ENCODE results near the gene RAB3GAP2.

The RAB3GAP2 gene

DNA sequence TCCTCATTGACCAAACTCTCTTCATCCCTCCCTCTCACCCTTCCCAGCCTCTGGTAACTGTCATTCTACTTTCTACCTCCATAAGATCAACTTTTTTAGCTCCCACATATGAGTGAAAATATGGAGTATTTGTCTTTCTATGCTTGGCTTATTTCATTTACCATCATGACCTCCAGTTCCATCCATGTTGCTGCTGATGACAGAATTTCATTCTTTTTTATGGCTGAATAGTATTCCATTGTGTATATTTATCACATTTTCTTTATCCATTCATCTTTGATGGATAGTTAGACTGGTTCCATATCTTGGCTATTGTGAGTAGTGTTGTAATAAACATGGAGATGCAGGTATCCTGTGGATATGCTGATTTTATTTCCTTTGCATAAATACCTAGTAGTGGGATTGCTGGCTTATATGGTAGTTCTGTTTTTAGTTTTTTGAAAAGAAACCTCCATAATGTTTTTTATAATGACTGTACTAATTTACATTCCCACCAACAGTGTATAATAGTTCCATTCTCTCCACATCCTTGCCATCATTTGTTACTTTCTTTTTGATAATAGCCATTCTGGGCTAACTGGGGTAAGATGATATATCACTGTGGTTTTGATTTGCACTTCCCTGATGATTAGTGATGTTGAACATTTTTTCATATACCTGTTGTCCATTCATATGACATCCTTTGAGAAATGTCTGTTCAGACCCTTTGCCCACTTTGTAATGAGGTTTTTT, 142.6 kb downstream of the RAB3GAP2 start:
- H3K4me3 ChIP-seq (replicated peaks in 1 of 2; ENCODE audit: low read depth in 2 of 2, low read length in 2 of 2) = no peak overlapping the region
- no peak for DNase-seq (ENCODE audit: low read depth in 2 of 2)
- TF ChIP-seq, protein P1, sequence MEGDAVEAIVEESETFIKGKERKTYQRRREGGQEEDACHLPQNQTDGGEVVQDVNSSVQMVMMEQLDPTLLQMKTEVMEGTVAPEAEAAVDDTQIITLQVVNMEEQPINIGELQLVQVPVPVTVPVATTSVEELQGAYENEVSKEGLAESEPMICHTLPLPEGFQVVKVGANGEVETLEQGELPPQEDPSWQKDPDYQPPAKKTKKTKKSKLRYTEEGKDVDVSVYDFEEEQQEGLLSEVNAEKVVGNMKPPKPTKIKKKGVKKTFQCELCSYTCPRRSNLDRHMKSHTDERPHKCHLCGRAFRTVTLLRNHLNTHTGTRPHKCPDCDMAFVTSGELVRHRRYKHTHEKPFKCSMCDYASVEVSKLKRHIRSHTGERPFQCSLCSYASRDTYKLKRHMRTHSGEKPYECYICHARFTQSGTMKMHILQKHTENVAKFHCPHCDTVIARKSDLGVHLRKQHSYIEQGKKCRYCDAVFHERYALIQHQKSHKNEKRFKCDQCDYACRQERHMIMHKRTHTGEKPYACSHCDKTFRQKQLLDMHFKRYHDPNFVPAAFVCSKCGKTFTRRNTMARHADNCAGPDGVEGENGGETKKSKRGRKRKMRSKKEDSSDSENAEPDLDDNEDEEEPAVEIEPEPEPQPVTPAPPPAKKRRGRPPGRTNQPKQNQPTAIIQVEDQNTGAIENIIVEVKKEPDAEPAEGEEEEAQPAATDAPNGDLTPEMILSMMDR (IDR thresholded peaks at IDR 0.05; ENCODE audit: low read depth, low read length) = no peak

DNA sequence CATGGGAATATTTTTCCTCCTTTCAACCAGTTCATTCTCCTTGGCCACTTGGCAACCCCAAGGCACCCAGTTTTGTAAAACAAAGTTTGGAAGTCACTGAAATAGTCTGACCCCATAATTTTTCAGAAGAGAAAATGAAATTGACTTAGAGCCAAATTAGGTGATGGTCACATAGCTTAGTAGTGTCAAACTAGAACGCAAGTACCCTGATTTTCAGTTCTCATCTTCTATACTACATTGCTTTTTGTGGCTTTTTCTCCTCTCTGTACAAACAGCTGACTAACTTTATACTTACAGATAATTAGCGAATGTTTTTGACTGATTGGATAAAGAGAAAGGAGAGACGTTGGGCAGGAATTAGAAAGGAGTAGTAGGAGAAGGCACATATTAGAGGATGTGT, 145.2 kb downstream of the RAB3GAP2 start:
- no peak overlapping the region for H3K4me3 ChIP-seq (replicated peaks in 1 of 2; ENCODE audit: low read depth in 2 of 2, low read length in 2 of 2)
- DNase-seq (ENCODE audit: low read depth in 2 of 2) = no peak
- TF ChIP-seq, protein P1 (IDR thresholded peaks at IDR 0.05; ENCODE audit: low read depth, low read length) = no peak

DNA sequence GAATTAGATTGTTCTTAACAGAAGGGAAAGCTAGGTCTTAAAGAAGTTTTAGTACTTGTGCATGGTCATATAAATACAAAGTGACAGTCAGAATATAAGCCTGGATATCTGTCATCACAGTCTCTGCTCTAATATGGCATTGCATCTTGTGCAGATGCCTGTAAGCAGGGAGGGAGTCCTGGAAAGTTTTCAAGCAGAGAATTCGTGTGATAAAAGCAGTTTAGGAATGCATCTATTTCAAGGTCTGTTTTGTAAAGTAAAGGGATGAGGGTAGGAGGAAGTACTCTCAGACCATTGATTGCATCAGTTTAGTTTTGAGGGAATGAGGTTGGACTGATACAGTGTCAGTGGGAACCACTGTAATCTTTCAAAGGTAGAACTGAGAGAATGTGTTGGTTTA, 147.7 kb downstream of the RAB3GAP2 start:
- no peak overlapping the region for H3K4me3 ChIP-seq (replicated peaks in 1 of 2; ENCODE audit: low read depth in 2 of 2, low read length in 2 of 2)
- DNase-seq (ENCODE audit: low read depth in 2 of 2) = peak; percentile 28 to 54
- TF ChIP-seq, protein P1 (IDR thresholded peaks at IDR 0.05; ENCODE audit: low read depth, low read length) = no peak

DNA sequence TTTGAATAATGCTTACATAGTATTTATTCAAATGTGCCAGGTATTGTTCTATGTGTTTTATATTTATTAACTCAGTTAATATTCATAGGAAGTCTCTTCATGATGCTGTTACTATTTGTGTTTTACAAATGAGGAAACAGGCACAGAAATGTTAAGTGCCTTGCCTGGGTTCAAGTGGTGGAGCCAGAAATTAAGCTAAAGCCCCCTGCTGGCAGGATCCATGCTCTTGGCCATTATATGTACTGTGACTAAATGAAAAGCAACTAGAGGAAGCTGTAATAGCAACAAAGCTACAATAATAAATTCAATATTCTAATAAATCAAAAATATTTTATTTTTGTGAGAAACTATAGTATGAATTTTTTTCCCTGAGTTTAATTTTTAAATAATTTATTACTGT, 148.4 kb downstream of the RAB3GAP2 start:
- H3K4me3 ChIP-seq (replicated peaks in 1 of 2; ENCODE audit: low read depth in 2 of 2, low read length in 2 of 2) = no peak overlapping the region
- TF ChIP-seq, protein P1 (IDR thresholded peaks at IDR 0.05; ENCODE audit: low read depth, low read length) = peak; percentile 37
- no peak for DNase-seq (ENCODE audit: low read depth in 2 of 2)

DNA sequence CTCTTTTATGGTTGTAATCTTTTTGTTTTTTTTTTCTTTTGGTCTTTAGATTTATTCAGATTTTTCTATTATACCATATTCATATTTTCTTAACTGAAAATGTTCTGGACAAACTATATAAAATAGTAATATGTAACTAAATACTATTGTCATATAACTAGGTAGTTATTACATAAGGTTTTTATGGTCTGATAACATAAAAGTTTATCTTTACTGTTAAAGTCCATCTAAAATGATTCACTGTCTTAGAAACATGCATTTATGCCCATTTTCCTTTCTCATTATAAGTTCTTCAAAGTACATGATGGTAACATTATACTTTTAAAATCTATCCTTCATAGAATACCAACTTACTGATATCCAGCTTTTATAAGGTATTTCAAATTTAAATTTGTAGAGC, 149.2 kb downstream of the RAB3GAP2 start:
- H3K4me3 ChIP-seq (replicated peaks in 1 of 2; ENCODE audit: low read depth in 2 of 2, low read length in 2 of 2) = no peak overlapping the region
- TF ChIP-seq, protein P1 (IDR thresholded peaks at IDR 0.05; ENCODE audit: low read depth, low read length) = no peak
- no peak for DNase-seq (ENCODE audit: low read depth in 2 of 2)

DNA sequence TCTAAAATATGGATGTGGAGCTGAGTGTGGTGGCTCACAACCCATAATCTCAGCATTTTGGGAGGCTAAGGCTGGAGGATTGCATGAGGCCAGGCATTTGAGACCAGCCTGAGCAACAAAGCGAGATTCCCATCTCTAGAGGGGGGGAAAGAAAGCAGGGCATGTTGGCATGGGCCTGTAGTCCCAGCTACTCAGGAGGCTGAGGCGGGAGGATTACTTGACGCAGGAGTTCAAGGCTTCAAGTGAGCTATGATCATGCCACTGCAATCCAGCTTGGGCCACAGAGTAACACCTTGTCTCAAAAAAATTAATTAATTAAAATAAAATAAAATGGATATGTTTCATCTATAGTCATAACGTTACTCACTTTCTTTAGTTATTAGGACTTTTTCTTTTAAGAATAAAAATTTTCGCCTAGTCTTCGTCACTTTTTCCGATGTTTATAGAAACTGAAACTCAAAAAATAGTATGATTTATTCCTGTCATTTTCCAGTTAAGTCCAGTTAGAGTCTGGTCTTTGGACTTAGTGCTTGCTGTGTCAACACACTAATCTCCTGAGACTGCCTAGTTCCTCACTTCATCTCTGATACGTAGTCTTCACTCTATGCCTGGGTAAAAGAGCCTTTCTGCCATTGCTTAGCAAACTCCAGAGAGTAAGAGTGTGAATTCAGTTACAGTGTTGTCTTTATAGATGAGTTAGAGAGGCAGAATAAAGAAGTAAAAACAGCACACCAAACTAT, 150.3 kb downstream of the RAB3GAP2 start:
- DNase-seq (ENCODE audit: low read depth in 2 of 2) = peak in 1 of 2 donors; percentile 44
- TF ChIP-seq, protein P1 (IDR thresholded peaks at IDR 0.05; ENCODE audit: low read depth, low read length) = no peak
- H3K4me3 ChIP-seq (replicated peaks in 1 of 2; ENCODE audit: low read depth in 2 of 2, low read length in 2 of 2) = no peak overlapping the region

Data from cardiac fibroblast (primary cell).